IPS-20b (cell line): ENCODE data around the gene INAFM2.

Source experiments
- H3K27ac ChIP-seq: one replicate; pipeline ENCODE4 v1.5.1; 2013; ENCODE audit warnings: low read length
- H3K27me3 ChIP-seq: 2 replicates; pipeline ENCODE4 v1.6.1; 2013; ENCODE audit warnings: mild to moderate bottlenecking, low read length, inconsistent platforms; ENCODE audit not compliant: insufficient read depth
- H3K36me3 ChIP-seq: 2 replicates; pipeline ENCODE4 v1.6.1; 2013; ENCODE audit warnings: low read depth, mild to moderate bottlenecking, inconsistent platforms, low read length, moderate library complexity; ENCODE audit not compliant: insufficient read depth
- H3K4me1 ChIP-seq: 2 replicates; pipeline ENCODE4 v1.6.1; 2013; ENCODE audit warnings: mild to moderate bottlenecking, control low read depth, inconsistent platforms, low read length, moderate library complexity; ENCODE audit not compliant: insufficient read depth
- H3K4me3 ChIP-seq: 2 replicates; pipeline ENCODE4 v1.5.1; 2013; ENCODE audit warnings: mild to moderate bottlenecking, low read length, inconsistent platforms
- H3K9ac ChIP-seq: 2 replicates; pipeline ENCODE4 v1.6.1; 2013; ENCODE audit warnings: low read depth, mild to moderate bottlenecking, inconsistent platforms, low read length, moderate library complexity
- H3K9me3 ChIP-seq: 2 replicates; pipeline ENCODE4 v1.6.1; 2013; ENCODE audit warnings: mild to moderate bottlenecking, low read depth, low read length, inconsistent platforms; ENCODE audit not compliant: insufficient read depth

INAFM2 gene

DNA sequence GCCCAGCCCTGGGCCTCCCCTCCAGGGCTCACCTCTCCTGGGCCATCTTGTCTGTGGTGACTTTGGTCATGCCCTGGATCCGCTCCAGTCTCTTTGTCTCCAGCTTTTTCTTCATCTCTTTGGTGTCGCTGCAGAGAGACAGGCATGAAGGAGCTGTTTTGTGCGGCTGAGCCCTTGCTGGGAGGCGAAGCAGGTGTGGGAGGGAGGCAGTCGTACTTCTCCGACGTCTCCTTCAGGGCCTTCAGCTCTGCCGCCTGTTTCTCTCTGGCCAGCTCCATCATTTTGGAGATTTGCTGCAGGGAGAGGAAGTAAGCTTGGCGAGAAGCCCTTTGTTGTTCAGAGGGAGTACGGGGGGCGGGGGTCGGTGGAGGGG lies 33.0 kb upstream of the INAFM2 start:
- H3K9ac ChIP-seq = peak overlapping the region; percentile 30; the same call in 1 of the 2 replicates
- H3K9me3 ChIP-seq = no peaks in the 10 kb centered on the region

DNA sequence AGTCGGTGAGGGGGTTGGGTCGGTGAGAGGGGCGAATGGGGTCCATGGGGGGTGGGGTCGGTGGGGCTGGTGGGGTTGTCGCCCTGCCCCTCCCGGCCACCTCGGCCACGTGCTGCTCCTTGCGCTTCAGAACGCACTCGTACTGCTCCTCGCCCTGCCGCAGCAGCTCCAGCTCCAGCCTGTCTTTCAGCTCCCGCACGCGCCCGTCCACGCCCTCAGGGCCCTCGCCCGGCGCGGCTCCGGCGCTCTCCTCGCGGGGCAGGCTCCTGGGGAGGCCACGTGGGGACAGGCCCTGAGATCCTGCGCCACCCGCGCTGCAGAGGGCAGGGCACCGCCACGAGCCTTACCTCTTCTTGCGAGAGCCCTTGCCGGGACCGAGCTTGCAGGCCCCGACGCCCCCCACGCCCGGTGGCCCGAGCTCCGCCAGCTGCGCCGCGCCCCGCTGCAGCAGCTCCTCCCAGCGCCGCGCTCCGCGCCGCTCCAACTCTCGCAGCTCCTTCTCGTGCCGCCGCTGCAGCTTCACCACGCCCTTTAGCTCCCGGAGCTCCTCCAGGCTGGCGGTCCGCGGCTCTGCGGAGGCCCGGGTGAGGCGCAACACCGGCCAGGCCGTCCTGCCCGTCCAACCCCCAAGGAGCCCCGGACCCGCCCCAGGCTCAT lies 32.4 kb upstream of the INAFM2 start:
- Histone ChIP-seq H3K4me1 (peaks cover 12% of the 10 kb centered on the region), H3K9me3 (no peaks in the 10 kb centered on the region), H3K27ac (no peak overlapping the region), H3K4me3 (peak overlapping the region; percentile 58; the same call in 1 of the 2 replicates), H3K27me3 (peaks cover 67% of the 10 kb centered on the region), H3K9ac (no peak overlapping the region), H3K36me3 (no peaks in the 10 kb centered on the region)

More for the DNA sequence above, 33.0 kb upstream of the INAFM2 start:
- Histone ChIP-seq H3K27ac (no peak overlapping the region), H3K36me3 (no peaks in the 10 kb centered on the region), H3K27me3 (peaks cover 72% of the 10 kb centered on the region), H3K4me3 (peak overlapping the region; percentile 36; the same call in 1 of the 2 replicates), H3K4me1 (peaks cover 12% of the 10 kb centered on the region)

DNA sequence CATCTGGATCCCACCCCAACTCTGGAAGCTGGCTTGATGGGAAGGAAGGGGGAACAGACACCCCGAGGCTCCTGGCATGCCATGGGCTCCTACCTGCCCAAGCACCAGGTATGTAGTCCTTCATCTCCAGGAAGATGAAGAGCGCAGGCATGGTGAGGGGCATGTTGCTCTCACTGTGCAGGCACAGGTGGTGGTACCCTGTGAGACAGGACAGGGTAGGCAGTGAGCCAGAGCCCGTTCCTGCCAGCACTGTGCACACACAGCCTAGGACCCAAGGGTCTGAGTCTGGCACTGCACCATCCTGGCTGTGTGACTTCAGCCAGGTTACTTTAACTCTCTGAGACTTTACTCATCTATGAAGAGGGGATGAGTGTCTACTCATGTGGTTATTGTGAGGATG lies 31.2 kb upstream of the INAFM2 start:
- no peak overlapping the region for H3K9ac ChIP-seq
- peaks cover 56% of the 10 kb centered on the region for H3K27me3 ChIP-seq
- no peaks in the 10 kb centered on the region for H3K9me3 ChIP-seq
- no peaks in the 10 kb centered on the region for H3K36me3 ChIP-seq
- H3K4me1 ChIP-seq = peaks cover 8% of the 10 kb centered on the region; the same call in 1 of the 2 replicates
- no peak overlapping the region for H3K4me3 ChIP-seq
- no peak overlapping the region for H3K27ac ChIP-seq

DNA sequence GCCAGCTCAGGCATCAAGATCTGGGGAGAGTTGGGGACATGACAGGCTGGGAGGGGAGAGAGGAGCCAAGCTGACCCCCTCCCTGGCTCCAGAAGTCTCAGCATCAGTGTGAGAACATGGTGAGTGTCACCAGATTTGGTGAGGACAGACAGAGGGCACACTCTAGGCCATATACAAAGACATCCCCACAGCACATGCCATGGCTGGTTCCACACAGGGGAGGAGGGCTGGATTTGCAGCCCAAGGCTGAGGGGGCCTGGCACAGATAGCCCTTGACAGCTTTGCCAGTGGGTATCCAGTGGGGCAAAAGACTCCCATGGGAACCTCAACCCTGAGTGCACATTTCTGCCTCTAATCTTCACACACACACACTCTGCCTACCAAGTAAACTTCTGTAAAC lies 30.5 kb upstream of the INAFM2 start:
- Histone ChIP-seq H3K9me3 (no peaks in the 10 kb centered on the region), H3K4me1 (peaks cover 8% of the 10 kb centered on the region; the same call in 1 of the 2 replicates), H3K4me3 (no peak overlapping the region), H3K36me3 (no peaks in the 10 kb centered on the region), H3K27ac (no peak overlapping the region), H3K9ac (no peak overlapping the region), H3K27me3 (peaks cover 53% of the 10 kb centered on the region)

DNA sequence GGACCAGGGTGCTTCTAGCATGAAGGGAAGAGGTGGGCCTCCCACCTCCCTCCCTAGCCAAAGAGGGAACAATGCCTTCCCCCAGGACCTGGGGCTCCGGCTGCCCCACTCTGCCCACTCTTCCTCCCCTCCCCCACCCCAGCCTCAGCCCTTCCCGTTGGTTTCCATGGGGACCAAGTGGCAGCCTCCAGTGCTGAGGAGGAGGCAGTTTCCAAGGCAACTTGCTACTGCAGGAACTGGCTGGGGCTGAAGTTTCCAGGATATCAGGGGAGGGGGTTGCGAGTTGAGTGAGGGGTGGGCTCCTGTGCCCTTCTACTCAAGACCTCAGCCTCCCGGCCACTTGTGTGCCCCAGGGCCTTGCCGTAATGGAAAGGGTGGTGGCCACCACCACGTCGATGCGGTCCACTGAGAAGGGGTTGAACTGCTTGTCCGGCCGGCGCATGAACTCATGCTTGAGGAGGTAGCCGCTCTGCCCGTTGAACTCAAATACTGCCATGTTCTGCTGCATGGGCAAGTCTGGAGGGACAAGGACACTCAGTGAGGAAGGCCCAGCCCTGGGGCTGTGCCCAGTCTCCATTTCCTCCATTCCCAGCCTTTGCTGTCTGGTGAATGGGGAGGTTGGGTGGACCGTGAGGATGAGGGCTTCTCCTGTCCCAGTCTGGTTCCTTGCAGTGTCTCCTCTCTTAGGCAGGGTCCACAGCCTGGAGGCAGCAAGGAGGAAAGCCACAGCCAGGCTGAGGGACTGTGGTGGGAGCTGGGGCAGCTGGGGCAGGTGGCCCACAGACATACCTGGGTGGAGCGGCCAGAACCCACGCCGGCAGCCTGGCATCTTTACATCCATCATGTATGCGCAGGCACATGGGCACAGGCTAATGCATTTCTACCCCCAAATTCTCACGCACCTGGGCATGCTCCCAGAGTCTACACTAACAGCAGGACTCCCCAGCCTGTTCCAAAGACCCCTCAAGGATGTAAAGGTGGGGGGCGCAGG lies 29.3 kb upstream of the INAFM2 start:
- H3K36me3 ChIP-seq = no peaks in the 10 kb centered on the region
- no peak overlapping the region for H3K27ac ChIP-seq
- H3K9me3 ChIP-seq = no peaks in the 10 kb centered on the region
- H3K9ac ChIP-seq = no peak overlapping the region
- peaks cover 49% of the 10 kb centered on the region for H3K27me3 ChIP-seq
- no peak overlapping the region for H3K4me3 ChIP-seq
- H3K4me1 ChIP-seq = peaks cover 8% of the 10 kb centered on the region; the same call in 1 of the 2 replicates

DNA sequence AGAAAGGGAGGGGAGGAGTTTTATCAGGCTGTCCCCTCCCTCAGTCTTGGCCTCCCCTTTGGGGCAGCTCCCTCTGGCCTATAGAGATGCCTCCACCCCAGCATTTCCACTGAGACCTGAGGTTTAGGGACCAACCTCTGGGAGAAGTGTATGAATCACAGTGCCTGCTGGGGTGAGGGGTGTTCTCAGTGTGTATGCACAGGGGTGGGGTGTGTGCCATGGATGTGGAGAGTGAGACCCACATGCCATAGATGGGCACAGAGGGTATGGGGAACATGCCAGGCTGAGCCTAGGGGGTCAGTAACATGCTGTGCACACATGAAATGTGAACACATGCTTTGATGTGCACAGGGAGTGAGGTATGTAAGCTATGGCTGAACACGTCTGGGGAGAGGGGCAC lies 28.2 kb upstream of the INAFM2 start:
- Histone ChIP-seq H3K4me3 (no peak overlapping the region), H3K36me3 (no peaks in the 10 kb centered on the region), H3K27ac (no peak overlapping the region)

DNA sequence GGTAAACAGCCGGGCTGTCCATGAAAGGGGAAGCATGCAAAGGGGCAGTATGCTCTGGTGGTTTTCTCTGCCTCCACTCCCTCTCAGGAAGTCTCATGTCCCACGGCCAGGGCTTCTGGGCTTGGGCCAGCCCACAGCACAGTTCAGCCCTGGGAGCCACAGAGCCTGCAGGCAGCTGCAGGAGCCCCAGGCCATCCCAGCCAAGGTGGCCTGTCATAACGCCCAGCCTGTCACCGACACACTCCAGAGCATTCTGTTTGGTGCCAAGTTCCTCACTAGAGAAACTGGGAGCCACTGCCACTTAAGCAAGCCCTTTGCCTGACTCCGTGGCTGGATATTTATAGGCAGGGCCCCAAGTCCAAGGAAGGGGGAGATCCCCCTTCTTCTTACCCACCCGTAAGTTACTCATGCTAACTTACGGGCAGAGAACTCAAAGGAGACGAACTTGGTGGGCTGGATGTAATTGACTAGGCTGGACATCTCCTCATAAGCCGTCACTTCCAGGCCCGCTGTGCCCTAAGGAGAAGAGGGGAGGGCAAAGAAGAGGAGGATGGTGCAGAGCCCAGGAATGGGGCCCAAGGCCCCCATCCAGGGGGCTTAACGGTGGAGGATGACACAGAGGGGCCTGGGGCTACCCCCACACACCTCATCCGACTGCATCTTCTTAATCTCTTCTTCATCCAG lies 27.5 kb upstream of the INAFM2 start:
- no peaks in the 10 kb centered on the region for H3K9me3 ChIP-seq
- H3K4me1 ChIP-seq = peaks cover 3% of the 10 kb centered on the region; the same call in 1 of the 2 replicates
- peaks cover 32% of the 10 kb centered on the region for H3K27me3 ChIP-seq
- no peak overlapping the region for H3K4me3 ChIP-seq
- H3K9ac ChIP-seq = no peak overlapping the region
- no peaks in the 10 kb centered on the region for H3K36me3 ChIP-seq
- no peak overlapping the region for H3K27ac ChIP-seq

More for the DNA sequence above, 28.2 kb upstream of the INAFM2 start:
- H3K9ac ChIP-seq = no peak overlapping the region
- H3K9me3 ChIP-seq = no peaks in the 10 kb centered on the region
- H3K27me3 ChIP-seq = peaks cover 38% of the 10 kb centered on the region
- H3K4me1 ChIP-seq = peaks cover 7% of the 10 kb centered on the region; the same call in 1 of the 2 replicates

DNA sequence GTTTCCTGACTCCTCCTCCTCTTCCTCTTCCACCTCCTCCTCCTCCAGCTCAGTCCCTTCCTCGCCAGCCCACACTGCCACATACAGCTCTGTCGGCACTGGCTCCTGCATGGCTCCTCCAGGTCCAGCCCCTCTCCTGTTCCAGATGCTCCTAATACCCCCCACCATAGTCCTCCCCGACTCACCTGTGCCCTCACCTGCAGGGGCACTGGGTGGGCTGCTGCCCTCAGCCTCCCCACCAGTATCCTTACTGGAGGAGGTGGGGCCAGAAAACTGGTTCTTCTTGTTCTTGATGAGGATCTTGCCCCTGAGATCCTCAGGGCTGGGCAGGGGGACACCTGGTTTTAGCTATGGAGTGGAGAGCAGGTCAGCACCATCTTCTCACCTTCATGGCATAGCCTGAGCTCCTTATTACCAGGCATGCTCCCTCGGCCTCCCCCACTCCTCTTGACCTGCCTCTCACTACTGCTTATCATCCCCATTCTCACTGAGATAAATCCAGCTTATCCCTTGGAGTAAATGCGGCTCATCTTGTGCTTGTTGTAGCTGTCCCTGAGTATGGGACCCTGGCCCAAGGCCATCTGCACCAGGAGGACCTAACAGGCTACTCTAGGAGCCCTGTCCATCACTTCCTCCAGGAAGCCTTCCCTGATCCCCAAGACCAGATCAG lies 26.8 kb upstream of the INAFM2 start:
- Histone ChIP-seq H3K36me3 (no peaks in the 10 kb centered on the region), H3K9ac (no peak overlapping the region), H3K4me3 (no peak overlapping the region), H3K4me1 (peaks cover 4% of the 10 kb centered on the region; the same call in 1 of the 2 replicates), H3K27me3 (peaks cover 26% of the 10 kb centered on the region), H3K27ac (no peak overlapping the region), H3K9me3 (no peaks in the 10 kb centered on the region)

DNA sequence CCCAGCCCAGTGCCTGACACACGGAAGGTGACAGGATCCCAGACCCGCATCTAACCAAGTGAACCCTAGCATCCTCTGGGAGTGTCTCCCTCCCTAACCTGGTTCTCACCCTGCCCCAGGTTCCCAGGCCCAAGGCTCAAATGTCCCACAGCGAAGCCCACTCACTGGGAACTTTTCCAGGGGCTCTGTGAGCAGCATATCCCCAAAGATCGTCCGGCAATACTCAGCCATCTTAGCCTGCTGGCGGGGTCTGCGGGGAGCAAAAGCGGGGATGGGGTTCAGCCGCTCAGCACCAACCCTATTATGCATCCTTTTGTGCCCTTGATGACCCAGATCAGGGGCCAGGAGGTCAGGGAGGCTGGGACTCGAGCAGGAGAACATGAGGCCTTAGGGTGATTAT lies 26.1 kb upstream of the INAFM2 start:
- Histone ChIP-seq H3K36me3 (no peaks in the 10 kb centered on the region), H3K4me1 (peaks cover 8% of the 10 kb centered on the region; the same call in 1 of the 2 replicates), H3K9me3 (no peaks in the 10 kb centered on the region), H3K9ac (no peak overlapping the region), H3K4me3 (no peak overlapping the region), H3K27me3 (peaks cover 19% of the 10 kb centered on the region), H3K27ac (no peak overlapping the region)

DNA sequence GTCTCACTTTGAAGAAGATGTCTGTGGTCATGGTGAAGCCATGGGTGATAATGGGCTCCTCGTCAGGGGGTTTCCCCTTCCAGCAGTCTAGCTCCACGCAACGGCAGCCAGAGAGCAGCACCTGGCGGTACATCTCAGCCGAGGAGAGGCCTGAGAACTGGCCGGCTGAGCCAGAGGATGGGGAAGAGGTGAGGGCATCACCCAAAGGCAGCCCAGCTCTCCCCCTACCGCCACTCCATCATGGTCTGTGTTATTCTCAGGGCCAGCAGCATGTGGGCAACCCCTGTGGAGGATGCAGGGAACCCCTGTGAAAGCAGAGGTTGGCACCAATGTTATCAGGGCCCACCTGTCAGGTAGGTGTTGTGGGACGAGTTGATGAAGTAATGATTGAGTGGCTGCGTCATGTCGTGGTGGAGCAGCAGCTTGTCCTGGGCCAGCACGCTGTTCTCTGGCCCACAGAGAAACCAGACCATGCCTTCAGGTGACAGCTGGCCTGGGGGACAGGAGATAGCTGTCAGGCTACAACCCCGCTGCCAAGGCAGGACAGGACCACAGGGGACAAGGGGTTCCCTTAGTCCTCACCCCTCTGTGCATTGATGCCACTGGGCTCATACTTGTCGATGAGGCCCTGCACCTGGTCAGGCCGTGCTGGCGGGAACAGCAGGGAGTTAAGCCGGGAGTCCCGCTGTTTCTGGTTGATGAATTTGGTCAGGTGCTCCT lies 25.1 kb upstream of the INAFM2 start:
- no peaks in the 10 kb centered on the region for H3K36me3 ChIP-seq

More for the DNA sequence above, 25.1 kb upstream of the INAFM2 start:
- Histone ChIP-seq H3K9me3 (no peaks in the 10 kb centered on the region), H3K4me3 (no peak overlapping the region), H3K9ac (no peak overlapping the region), H3K4me1 (peaks cover 8% of the 10 kb centered on the region; the same call in 1 of the 2 replicates), H3K27ac (no peak overlapping the region), H3K27me3 (peaks cover 11% of the 10 kb centered on the region)
